ENCODE data around the gene NPPA. TPM values are rescaled to one million over a fixed set of nuclear protein-coding genes. Genes with fewer than 3 reads are reported as not detected.

NPPA gene
- total and polyA plus RNA-seq, 12 donors: 0.17 to 2.7 TPM; not detected in 10

- TF ChIP-seq CTCF (IDR thresholded peaks at IDR 0.05): no peak
- no peak for TF ChIP-seq POLR2A (IDR thresholded peaks at IDR 0.05)
- DNase-seq: no peak
- H3K27ac ChIP-seq: no peak overlapping the region
Measured at GRCh38 chr1:11855430-11855829, 7.8 kb upstream of the NPPA start.

GRCh38 chr1:11854519-11854918 is 6.9 kb upstream of the NPPA start:
- no peak overlapping the region for H3K27ac ChIP-seq
- H3K27me3 ChIP-seq: peaks cover 21% of the 10 kb centered on the region
- no peak for TF ChIP-seq POLR2A (IDR thresholded peaks at IDR 0.05)
- no peak for TF ChIP-seq CTCF (IDR thresholded peaks at IDR 0.05)
- intact Hi-C loops (cut with DNase I): no loop called here
- no peaks in the 10 kb centered on the region for H3K36me3 ChIP-seq (replicated peaks in 1 of 2)
- no peaks in the 10 kb centered on the region for H3K4me1 ChIP-seq (replicated peaks in 1 of 2)
- no peaks in the 10 kb centered on the region for H3K9me3 ChIP-seq (replicated peaks in 1 of 3)
- H3K4me3 ChIP-seq: no peak overlapping the region
- no peak for DNase-seq
- 32 to 47% (median 38%) methylated on average over 8 of the region's 8 CpGs for WGBS, 4 donors

More at GRCh38 chr1:11855430-11855829, 7.8 kb upstream of the NPPA start:
- Histone ChIP-seq H3K36me3 (replicated peaks in 1 of 2) (no peaks in the 10 kb centered on the region), H3K4me1 (replicated peaks in 1 of 2) (no peaks in the 10 kb centered on the region), H3K9me3 (replicated peaks in 1 of 3) (no peaks in the 10 kb centered on the region), H3K4me3 (no peak overlapping the region), H3K27me3 (peaks cover 26% of the 10 kb centered on the region)
- WGBS, 4 donors: 64 to 81% (median 68%) methylated on average over 8 of the region's 8 CpGs
- intact Hi-C loops (cut with DNase I): no loop called here

- no peaks in the 10 kb centered on the region for H3K9me3 ChIP-seq (replicated peaks in 1 of 3)
- no peaks in the 10 kb centered on the region for H3K4me1 ChIP-seq (replicated peaks in 1 of 2)
- H3K27me3 ChIP-seq: no peaks in the 10 kb centered on the region
- intact Hi-C loops (cut with DNase I): no loop called here
- no peak for DNase-seq
- H3K27ac ChIP-seq: no peak overlapping the region
- H3K36me3 ChIP-seq (replicated peaks in 1 of 2): no peaks in the 10 kb centered on the region
- no peak overlapping the region for H3K4me3 ChIP-seq
- WGBS, 4 donors: 55 to 72% (median 70%) methylated on average over 4 to 7 of the region's 7 CpGs
- TF ChIP-seq CTCF (IDR thresholded peaks at IDR 0.05): no peak
- TF ChIP-seq POLR2A (IDR thresholded peaks at IDR 0.05): no peak
Measured at GRCh38 chr1:11851180-11851579, 3.6 kb upstream of the NPPA start.

GRCh38 chr1:11850156-11850555 is 2.6 kb upstream of the NPPA start:
- no peak overlapping the region for H3K27ac ChIP-seq
- DNase-seq: no peak
- H3K4me3 ChIP-seq: no peak overlapping the region
- H3K9me3 ChIP-seq (replicated peaks in 1 of 3): no peaks in the 10 kb centered on the region
- peaks cover 0 to 3% of the 10 kb centered on the region in 2 donors for H3K36me3 ChIP-seq (replicated peaks in 1 of 2)
- H3K27me3 ChIP-seq: no peaks in the 10 kb centered on the region
- no peaks in the 10 kb centered on the region for H3K4me1 ChIP-seq (replicated peaks in 1 of 2)
- WGBS, 4 donors: 53 to 61% (median 57%) methylated on average over 10 to 11 of the region's 11 CpGs
- intact Hi-C loops (cut with DNase I): no loop called here
- TF ChIP-seq CTCF (IDR thresholded peaks at IDR 0.05): no peak
- TF ChIP-seq POLR2A (IDR thresholded peaks at IDR 0.05): no peak

Data from adrenal gland (tissue), 12 donors.